ENCODE results near the gene CLASP2.
A peak's percentile ranks its signal among the peaks of the same experiment; 100 is the strongest.
"Not testable (repeated sequence)": the region's sequence is repeated elsewhere in the genome, so short reads cannot be mapped to it uniquely, and the experiment has no call there.

Gene CLASP2

DNA sequence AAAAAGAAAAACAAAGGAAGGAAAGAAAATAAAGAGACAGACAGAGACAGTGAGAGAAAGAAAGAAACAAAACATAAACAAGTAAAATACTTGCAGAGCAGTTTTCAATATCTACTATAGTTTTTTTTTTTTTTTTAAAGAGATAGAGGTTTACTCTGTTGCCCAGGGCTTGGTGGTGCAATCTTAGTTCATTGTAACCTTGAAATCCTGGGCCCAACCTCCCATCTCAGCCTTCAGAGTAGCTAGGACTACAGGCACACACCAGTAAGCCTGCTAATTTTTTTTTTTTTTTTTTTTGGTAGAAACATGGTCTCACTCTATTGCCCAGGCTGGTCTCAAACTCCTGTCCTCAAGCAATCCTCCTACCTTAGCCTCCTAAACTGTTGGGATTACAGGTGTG is 23.1 kb downstream of the CLASP2 start:
- DNase-seq (ENCODE audit: low read depth) = no peak
- H3K4me3 ChIP-seq (ENCODE audit: low read length) = no peak overlapping the region
- TF ChIP-seq, protein P1, sequence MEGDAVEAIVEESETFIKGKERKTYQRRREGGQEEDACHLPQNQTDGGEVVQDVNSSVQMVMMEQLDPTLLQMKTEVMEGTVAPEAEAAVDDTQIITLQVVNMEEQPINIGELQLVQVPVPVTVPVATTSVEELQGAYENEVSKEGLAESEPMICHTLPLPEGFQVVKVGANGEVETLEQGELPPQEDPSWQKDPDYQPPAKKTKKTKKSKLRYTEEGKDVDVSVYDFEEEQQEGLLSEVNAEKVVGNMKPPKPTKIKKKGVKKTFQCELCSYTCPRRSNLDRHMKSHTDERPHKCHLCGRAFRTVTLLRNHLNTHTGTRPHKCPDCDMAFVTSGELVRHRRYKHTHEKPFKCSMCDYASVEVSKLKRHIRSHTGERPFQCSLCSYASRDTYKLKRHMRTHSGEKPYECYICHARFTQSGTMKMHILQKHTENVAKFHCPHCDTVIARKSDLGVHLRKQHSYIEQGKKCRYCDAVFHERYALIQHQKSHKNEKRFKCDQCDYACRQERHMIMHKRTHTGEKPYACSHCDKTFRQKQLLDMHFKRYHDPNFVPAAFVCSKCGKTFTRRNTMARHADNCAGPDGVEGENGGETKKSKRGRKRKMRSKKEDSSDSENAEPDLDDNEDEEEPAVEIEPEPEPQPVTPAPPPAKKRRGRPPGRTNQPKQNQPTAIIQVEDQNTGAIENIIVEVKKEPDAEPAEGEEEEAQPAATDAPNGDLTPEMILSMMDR (conservative IDR thresholded peaks at IDR 0.05; ENCODE audit: low read depth, low read length) = no peak

GRCh38 chr3:33690341-33690740 is 27.7 kb downstream of the CLASP2 start:
- H3K4me3 ChIP-seq (ENCODE audit: low read length) = no peak overlapping the region
- TF ChIP-seq, protein P1 (conservative IDR thresholded peaks at IDR 0.05; ENCODE audit: low read depth, low read length) = no peak
- DNase-seq (ENCODE audit: low read depth) = no peak

DNA sequence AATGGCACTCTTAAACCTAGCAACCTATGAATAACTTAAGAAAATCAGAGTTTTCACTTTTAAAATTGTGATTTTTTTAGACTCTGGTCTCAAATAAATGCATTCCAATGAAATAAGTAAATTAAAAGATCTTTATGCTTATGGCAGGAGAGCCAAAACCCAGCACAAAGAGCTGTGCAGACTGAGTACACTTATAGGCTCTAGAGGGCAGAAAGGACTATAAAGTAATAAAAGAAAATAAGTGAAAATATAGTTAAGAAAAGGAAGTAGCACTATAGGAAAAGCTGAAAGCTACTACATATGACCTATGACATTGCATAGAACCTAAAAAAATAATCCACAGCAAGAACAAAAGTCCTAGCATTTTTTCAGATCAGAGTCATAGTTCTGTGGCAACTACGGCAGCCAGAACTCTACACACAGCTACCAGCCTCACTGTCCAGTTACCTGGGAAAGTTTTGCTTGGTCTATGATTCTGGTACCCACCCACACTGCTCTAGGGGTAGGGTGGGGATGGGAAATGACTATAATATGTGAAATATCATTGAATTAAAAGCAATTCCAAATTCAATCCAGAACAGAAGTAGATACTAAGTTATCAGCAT is 30.5 kb downstream of the CLASP2 start:
- no peak overlapping the region for H3K4me3 ChIP-seq (ENCODE audit: low read length)
- DNase-seq (ENCODE audit: low read depth) = peak; percentile 2
- TF ChIP-seq, protein P1 (conservative IDR thresholded peaks at IDR 0.05; ENCODE audit: low read depth, low read length) = no peak

- H3K4me3 ChIP-seq (ENCODE audit: low read length) = no peak overlapping the region
- no peak for DNase-seq (ENCODE audit: low read depth)
Observed at GRCh38 chr3:33682770-33683169, 35.3 kb downstream of the CLASP2 start.

GRCh38 chr3:33681667-33682066 is 36.4 kb downstream of the CLASP2 start:
- TF ChIP-seq, protein P1 (conservative IDR thresholded peaks at IDR 0.05; ENCODE audit: low read depth, low read length) = no peak
- H3K4me3 ChIP-seq (ENCODE audit: low read length) = no peak overlapping the region
- DNase-seq (ENCODE audit: low read depth) = no peak

More at GRCh38 chr3:33682770-33683169, 35.3 kb downstream of the CLASP2 start:
- TF ChIP-seq, protein P1 (conservative IDR thresholded peaks at IDR 0.05; ENCODE audit: low read depth, low read length) = no peak

DNA sequence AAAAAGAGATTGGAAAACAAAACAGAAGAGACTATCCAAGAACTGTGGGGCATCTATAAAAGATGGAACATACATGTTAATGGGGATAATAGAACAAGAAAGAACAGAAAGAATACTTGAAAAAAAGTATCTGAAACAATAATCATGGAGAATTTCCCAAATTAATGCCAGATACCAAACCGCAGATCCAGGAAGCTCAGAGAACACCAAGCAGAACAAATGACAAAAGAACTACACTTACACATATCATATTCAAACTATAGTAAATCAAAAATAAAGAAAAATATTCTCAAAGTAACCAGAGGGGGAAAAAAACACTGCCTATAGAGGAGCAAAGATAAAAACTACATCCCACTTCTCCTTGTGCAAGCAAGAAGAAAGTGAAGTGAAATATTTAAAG is 40.0 kb downstream of the CLASP2 start:
- H3K4me3 ChIP-seq (ENCODE audit: low read length) = no peak overlapping the region
- no peak for DNase-seq (ENCODE audit: low read depth)
- TF ChIP-seq, protein P1 (conservative IDR thresholded peaks at IDR 0.05; ENCODE audit: low read depth, low read length) = no peak

DNA sequence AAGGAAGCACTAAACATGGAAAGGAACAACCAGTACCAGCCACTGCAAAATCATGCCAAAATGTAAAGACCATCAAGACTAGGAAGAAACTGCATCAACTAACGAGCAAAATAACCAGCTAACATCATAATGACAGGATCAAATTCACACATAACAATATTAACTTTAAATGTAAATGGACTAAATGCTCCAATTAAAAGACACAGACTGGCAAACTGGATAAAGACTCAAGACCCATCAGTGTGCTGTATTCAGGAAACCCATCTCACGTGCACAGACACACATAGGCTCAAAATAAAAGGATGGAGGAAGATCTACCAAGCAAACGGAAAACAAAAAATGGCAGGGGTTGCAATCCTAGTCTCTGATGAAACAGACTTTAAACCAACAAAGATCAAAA is 44.6 kb downstream of the CLASP2 start:
- DNase-seq (ENCODE audit: low read depth); H3K4me3 ChIP-seq (ENCODE audit: low read length): not testable (repeated sequence)
